ENCODE data around the gene OR2T35. TPM values are rescaled to one million over a fixed set of nuclear protein-coding genes. Genes with fewer than 3 reads are reported as not detected.
A peak's percentile ranks its signal among the peaks of the same experiment; 100 is the strongest.

The OR2T35 gene
- total and polyA plus RNA-seq, 2 donors (not counting 1 experiment from before 2014, with no cell fraction given), result 0.10 to 0.30 TPM

DNA sequence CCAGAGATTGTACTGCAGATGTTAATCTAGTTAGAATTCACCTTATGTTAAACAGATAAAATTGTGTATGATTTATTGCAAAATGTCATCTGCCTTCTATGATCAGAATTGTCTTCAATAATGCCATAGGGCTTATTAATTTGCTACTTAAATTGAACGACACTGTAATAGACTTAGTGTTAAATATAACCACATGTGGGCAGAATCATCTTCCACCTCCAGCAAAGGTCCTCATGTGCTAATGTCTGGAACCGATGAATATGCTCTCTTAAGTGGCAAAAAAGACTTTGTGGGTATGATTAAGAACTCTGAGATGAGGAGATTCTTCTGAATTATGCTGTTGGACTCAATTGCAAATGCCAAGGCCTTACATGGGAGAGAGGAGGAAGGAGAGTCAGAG is 14.5 kb downstream of the OR2T35 start:
- H3K9me3 Mint-ChIP-seq (ENCODE audit: insufficient read depth), result no peaks in the 10 kb centered on the region
- H3K4me1 ChIP-seq (ENCODE audit: control insufficient read depth in 2 of 2, insufficient read depth in 2 of 2, low read length in 2 of 2), result no peaks in the 10 kb centered on the region
- H3K4me2 ChIP-seq (replicated peaks; ENCODE audit: low read depth, low read length, poor library complexity, severe bottlenecking), result no peak overlapping the region
- peaks cover 12% of the 10 kb centered on the region for H3K4me1 Mint-ChIP-seq
- H3K79me2 ChIP-seq (ENCODE audit: control insufficient read depth, insufficient read depth, low read length), result no peaks in the 10 kb centered on the region
- H3K27me3 ChIP-seq (replicated peaks in 1 of 4; ENCODE audit: control extremely low read depth in 1 of 4, control insufficient read depth in 3 of 4, insufficient read depth in 4 of 4, low read length in 3 of 4), result peaks cover 0 to 3% (median 0%) of the 10 kb centered on the region in 4 experiments
- ATAC-seq (ENCODE audit: low read depth), result no peak
- no peaks in the 10 kb centered on the region for H3K9me3 ChIP-seq (ENCODE audit: control extremely low read depth in 1 of 3, control insufficient read depth in 2 of 3, insufficient read depth in 1 of 3, low read length in 2 of 3)
- no peak overlapping the region for H2AFZ ChIP-seq (ENCODE audit: insufficient read depth, low read depth, low read length, poor library complexity, severe bottlenecking)
- no peak overlapping the region for H3K27ac ChIP-seq (ENCODE audit: low read length in 2 of 2)
- H3K27me3 Mint-ChIP-seq, result no peaks in the 10 kb centered on the region
- ChIA-PET CTCF (interaction anchor here (1.0 to 1.1 kb wide), 2 partner anchors 8 to 175 kb away, joined by 3 to 6 read pairs; no protein-coding TSS in a partner anchor), POLR2A (no interaction called here)
- H3K4me3 ChIP-seq (ENCODE audit: control extremely low read depth in 1 of 5, extremely low read depth in 1 of 5, insufficient read depth in 1 of 5, low read depth in 2 of 5, low read length in 4 of 5), result no peak overlapping the region
- H3K27ac Mint-ChIP-seq, result no peak overlapping the region
- intact Hi-C loops (cut with micrococcal nuclease), result no loop called here
- H3K9ac ChIP-seq (ENCODE audit: low read length), result no peak overlapping the region
- TF ChIP-seq, protein P1, sequence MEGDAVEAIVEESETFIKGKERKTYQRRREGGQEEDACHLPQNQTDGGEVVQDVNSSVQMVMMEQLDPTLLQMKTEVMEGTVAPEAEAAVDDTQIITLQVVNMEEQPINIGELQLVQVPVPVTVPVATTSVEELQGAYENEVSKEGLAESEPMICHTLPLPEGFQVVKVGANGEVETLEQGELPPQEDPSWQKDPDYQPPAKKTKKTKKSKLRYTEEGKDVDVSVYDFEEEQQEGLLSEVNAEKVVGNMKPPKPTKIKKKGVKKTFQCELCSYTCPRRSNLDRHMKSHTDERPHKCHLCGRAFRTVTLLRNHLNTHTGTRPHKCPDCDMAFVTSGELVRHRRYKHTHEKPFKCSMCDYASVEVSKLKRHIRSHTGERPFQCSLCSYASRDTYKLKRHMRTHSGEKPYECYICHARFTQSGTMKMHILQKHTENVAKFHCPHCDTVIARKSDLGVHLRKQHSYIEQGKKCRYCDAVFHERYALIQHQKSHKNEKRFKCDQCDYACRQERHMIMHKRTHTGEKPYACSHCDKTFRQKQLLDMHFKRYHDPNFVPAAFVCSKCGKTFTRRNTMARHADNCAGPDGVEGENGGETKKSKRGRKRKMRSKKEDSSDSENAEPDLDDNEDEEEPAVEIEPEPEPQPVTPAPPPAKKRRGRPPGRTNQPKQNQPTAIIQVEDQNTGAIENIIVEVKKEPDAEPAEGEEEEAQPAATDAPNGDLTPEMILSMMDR (IDR thresholded peaks at IDR 0.05), result no peak
- TF ChIP-seq EZH2 (IDR thresholded peaks at IDR 0.05; ENCODE audit: borderline replicate concordance, insufficient read depth, low read depth, low read length, poor library complexity, severe bottlenecking), result no peak
- no peak overlapping the region for H3K4me3 Mint-ChIP-seq
- DNase-seq, result no peak
- H3K36me3 ChIP-seq (replicated peaks in 1 of 2; ENCODE audit: control extremely low read depth in 1 of 2, control insufficient read depth in 1 of 2, extremely low read depth in 1 of 2, insufficient read depth in 2 of 2, low read length in 1 of 2), result no peaks in the 10 kb centered on the region
- 100% methylated on average over 1 of the region's 2 CpGs for WGBS (ENCODE audit: insufficient coverage)
- no peaks in the 10 kb centered on the region for H4K20me1 ChIP-seq (ENCODE audit: control insufficient read depth, insufficient read depth, low read length, poor library complexity, severe bottlenecking)

DNA sequence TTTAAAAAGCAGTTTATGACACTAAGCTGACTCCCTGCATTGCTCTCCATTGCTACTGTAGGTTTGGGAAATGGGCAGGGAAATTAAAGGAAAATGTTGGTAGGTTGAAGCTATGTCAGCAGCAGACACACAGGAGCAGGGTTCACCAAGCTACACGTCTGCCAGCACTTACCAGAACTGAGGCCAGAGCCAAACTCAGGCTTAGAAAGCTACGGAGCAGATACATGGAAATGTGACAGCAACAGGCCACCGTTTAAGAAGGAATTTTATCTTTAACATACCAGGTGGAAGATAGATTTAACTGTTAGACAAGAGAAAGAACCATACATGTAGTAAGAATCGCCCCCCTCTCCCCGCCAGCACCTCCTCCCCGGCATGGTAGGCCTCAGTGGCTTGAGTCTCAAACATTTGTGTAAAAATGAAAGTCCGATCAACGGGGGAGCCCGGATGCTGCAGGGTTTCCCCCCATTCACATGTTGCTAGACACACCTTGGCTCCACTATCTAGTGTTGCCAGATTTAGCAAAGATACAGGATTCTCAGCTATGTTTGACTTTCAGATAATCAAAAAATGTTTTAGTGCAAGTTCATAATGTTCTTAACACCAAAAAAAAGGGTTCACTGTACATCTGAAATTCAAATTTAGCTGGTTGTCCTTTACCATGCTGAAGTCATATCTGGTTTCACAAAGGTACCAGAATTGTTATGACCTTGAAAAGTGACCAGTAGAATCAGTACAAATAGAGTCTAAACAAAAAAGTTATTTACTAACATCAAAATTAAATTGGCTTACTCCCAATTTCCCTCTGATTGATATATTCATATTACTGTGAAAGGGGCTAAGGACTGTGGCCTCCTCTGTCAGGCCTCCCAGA is 16.9 kb downstream of the OR2T35 start:
- Histone ChIP-seq H3K4me1 (ENCODE audit: control insufficient read depth in 2 of 2, insufficient read depth in 2 of 2, low read length in 2 of 2) (peaks cover 0 to under 1% of the 10 kb centered on the region in 2 donors), H3K27ac (ENCODE audit: low read length in 2 of 2) (no peak overlapping the region), H3K79me2 (ENCODE audit: control insufficient read depth, insufficient read depth, low read length) (no peaks in the 10 kb centered on the region), H2AFZ (ENCODE audit: insufficient read depth, low read depth, low read length, poor library complexity, severe bottlenecking) (peak overlapping the region; percentile 14), H3K27me3 (replicated peaks in 1 of 4; ENCODE audit: control extremely low read depth in 1 of 4, control insufficient read depth in 3 of 4, insufficient read depth in 4 of 4, low read length in 3 of 4) (peaks cover 0 to 3% (median 0%) of the 10 kb centered on the region in 4 experiments), H3K36me3 (replicated peaks in 1 of 2; ENCODE audit: control extremely low read depth in 1 of 2, control insufficient read depth in 1 of 2, extremely low read depth in 1 of 2, insufficient read depth in 2 of 2, low read length in 1 of 2) (no peaks in the 10 kb centered on the region), H3K4me2 (replicated peaks; ENCODE audit: low read depth, low read length, poor library complexity, severe bottlenecking) (peak overlapping the region; percentile 26), H3K9ac (ENCODE audit: low read length) (no peak overlapping the region), H3K4me3 (ENCODE audit: control extremely low read depth in 1 of 5, extremely low read depth in 1 of 5, insufficient read depth in 1 of 5, low read depth in 2 of 5, low read length in 4 of 5) (no peak overlapping the region), H3K9me3 (ENCODE audit: control extremely low read depth in 1 of 3, control insufficient read depth in 2 of 3, insufficient read depth in 1 of 3, low read length in 2 of 3) (no peaks in the 10 kb centered on the region), H4K20me1 (ENCODE audit: control insufficient read depth, insufficient read depth, low read length, poor library complexity, severe bottlenecking) (no peaks in the 10 kb centered on the region)
- peaks cover 12% of the 10 kb centered on the region for H3K4me1 Mint-ChIP-seq
- H3K27me3 Mint-ChIP-seq, result no peaks in the 10 kb centered on the region
- peak overlapping the region; percentile 48 for H3K4me3 Mint-ChIP-seq
- ChIA-PET POLR2A (interaction anchor here (0.7 kb wide), 1 partner anchor 76 kb away, joined by 8 read pairs; no protein-coding TSS in a partner anchor), CTCF (interaction anchor here (1.1 to 1.6 kb wide), 6 partner anchors 9 to 245 kb away, joined by 3 to 7 read pairs (median 4); no protein-coding TSS in a partner anchor)
- ATAC-seq (ENCODE audit: low read depth), result peak; percentile 36
- WGBS (ENCODE audit: insufficient coverage), result 90% methylated on average over 5 of the region's 9 CpGs
- intact Hi-C loops (cut with micrococcal nuclease), result no loop called here
- TF ChIP-seq, protein P1 (IDR thresholded peaks at IDR 0.05), result no peak
- no peak for TF ChIP-seq EZH2 (IDR thresholded peaks at IDR 0.05; ENCODE audit: borderline replicate concordance, insufficient read depth, low read depth, low read length, poor library complexity, severe bottlenecking)
- no peaks in the 10 kb centered on the region for H3K9me3 Mint-ChIP-seq (ENCODE audit: insufficient read depth)
- peak; percentile 13 for DNase-seq
- peak overlapping the region; percentile 33 for H3K27ac Mint-ChIP-seq
